Activated naive CD8-positive, alpha-beta T cell (primary cell): ENCODE data around the gene CCDC192.

ENCODE experiments used
- H3K27ac Mint-ChIP-seq: one replicate; pipeline ENCODE4 v1.8.0; 2021; ENCODE audit warnings: mixed read lengths
- H3K27me3 Mint-ChIP-seq: one replicate; pipeline ENCODE4 v1.8.0; 2021; ENCODE audit warnings: mixed read lengths
- H3K36me3 Mint-ChIP-seq: one replicate; pipeline ENCODE4 v1.8.0; 2021; ENCODE audit warnings: mixed read lengths
- H3K4me1 Mint-ChIP-seq: one replicate; pipeline ENCODE4 v1.8.0; 2021; ENCODE audit warnings: low read depth, mixed read lengths
- H3K4me3 Mint-ChIP-seq: one replicate; pipeline ENCODE4 v1.8.0; 2021; ENCODE audit warnings: mild to moderate bottlenecking, mixed read lengths
- H3K9me3 Mint-ChIP-seq: one replicate; pipeline ENCODE4 v1.8.0; 2021; ENCODE audit warnings: low read depth, mixed read lengths

Gene CCDC192

GRCh38 chr5:127970081-127970480 lies 266.9 kb downstream of the CCDC192 start:
- Mint-ChIP-seq H3K9me3 (peaks cover 7% of the 10 kb centered on the region), H3K36me3 (peaks cover 34% of the 10 kb centered on the region), H3K27me3 (no peaks in the 10 kb centered on the region), H3K4me1 (no peaks in the 10 kb centered on the region), H3K27ac (no peak overlapping the region), H3K4me3 (no peak overlapping the region)

- H3K36me3 Mint-ChIP-seq, result peaks cover 31% of the 10 kb centered on the region
- H3K27ac Mint-ChIP-seq, result no peak overlapping the region
- no peaks in the 10 kb centered on the region for H3K4me1 Mint-ChIP-seq
- H3K9me3 Mint-ChIP-seq, result peaks cover 3% of the 10 kb centered on the region
- H3K27me3 Mint-ChIP-seq, result no peaks in the 10 kb centered on the region
- H3K4me3 Mint-ChIP-seq, result no peak overlapping the region
Measured at GRCh38 chr5:127970854-127971425, 267.7 kb downstream of the CCDC192 start.

DNA sequence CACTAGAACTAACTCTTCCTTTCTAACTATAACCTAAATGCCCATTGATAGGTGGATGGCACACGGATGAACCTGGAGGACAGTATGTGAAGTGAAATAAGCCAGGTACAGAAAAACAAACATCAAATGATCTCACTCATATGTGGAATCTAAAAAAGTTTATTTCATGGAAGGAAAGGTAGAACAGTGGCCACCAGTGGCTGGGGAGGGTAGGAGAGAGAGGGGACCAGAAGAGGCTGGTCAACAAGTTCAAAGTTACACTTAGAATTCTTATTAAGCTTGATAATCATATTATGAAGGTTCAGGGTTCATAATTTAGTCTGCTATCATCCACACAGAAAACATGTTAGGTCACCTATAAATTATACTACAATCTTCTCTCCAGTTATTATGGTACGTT lies 272.8 kb downstream of the CCDC192 start:
- Mint-ChIP-seq H3K4me1 (no peaks in the 10 kb centered on the region), H3K36me3 (peaks cover 16% of the 10 kb centered on the region), H3K27ac (no peak overlapping the region), H3K4me3 (no peak overlapping the region), H3K27me3 (no peaks in the 10 kb centered on the region), H3K9me3 (peaks cover 3% of the 10 kb centered on the region)

- H3K27ac Mint-ChIP-seq, result no peak overlapping the region
- no peaks in the 10 kb centered on the region for H3K4me1 Mint-ChIP-seq
- H3K9me3 Mint-ChIP-seq, result peaks cover 3% of the 10 kb centered on the region
- no peaks in the 10 kb centered on the region for H3K27me3 Mint-ChIP-seq
- peaks cover 16% of the 10 kb centered on the region for H3K36me3 Mint-ChIP-seq
- no peak overlapping the region for H3K4me3 Mint-ChIP-seq
Measured at GRCh38 chr5:127976525-127976924, 273.3 kb downstream of the CCDC192 start.

- Mint-ChIP-seq H3K9me3 (peaks cover 3% of the 10 kb centered on the region), H3K4me1 (no peaks in the 10 kb centered on the region), H3K36me3 (peaks cover 17% of the 10 kb centered on the region), H3K27ac (no peak overlapping the region), H3K4me3 (no peak overlapping the region), H3K27me3 (no peaks in the 10 kb centered on the region)
Measured at GRCh38 chr5:127976991-127977717, 274.0 kb downstream of the CCDC192 start.

DNA sequence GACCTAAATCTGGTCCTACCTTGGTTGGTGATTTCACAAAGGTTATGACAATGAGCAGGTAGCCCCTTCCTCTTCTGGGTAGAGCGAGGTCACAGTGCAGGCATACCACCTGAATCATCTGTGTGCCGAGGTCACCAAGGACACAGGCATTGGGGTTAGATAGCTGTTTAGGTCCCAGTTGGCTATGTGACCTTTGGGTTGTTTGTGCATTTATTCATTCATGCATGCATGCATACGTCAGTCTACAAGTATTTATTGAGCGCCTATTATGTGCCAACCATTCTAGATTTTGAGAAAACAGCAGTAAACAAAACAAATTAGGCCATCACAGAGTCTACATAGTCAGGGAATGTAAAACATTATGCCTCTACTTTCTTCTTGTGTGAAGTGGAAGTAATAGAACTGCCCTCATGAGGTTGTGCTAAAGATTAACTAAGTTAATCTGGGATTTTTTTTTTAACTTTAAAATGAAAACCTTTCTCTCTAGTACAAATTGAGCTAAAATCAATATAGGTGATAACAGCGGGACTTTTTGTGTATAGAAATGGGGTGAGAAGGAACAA lies 275.6 kb downstream of the CCDC192 start:
- Mint-ChIP-seq H3K36me3 (peaks cover 16% of the 10 kb centered on the region), H3K9me3 (no peaks in the 10 kb centered on the region), H3K27me3 (no peaks in the 10 kb centered on the region), H3K4me1 (no peaks in the 10 kb centered on the region), H3K27ac (no peak overlapping the region), H3K4me3 (no peak overlapping the region)

GRCh38 chr5:127979475-127979874 lies 276.3 kb downstream of the CCDC192 start:
- Mint-ChIP-seq H3K9me3 (no peaks in the 10 kb centered on the region), H3K36me3 (peaks cover 16% of the 10 kb centered on the region), H3K27me3 (no peaks in the 10 kb centered on the region), H3K27ac (no peak overlapping the region), H3K4me1 (no peaks in the 10 kb centered on the region), H3K4me3 (no peak overlapping the region)

DNA sequence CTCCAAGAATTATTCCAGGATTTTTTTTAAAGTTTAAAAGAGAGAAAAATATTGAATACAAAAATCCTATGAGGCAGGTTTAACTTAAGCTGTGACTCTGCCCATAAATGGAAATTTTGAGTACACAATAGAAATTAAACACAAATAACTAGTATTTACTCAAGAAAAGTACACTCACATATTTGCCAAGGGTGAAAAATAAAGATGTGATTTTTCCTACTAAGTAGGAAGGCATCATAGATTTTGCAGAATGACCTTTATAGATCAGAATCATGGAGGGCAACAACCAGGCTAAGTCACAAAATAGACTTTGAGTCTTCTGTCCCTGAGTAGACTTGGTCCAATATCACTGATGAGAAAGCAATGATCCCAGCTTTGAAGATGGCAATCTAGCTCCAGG lies 277.7 kb downstream of the CCDC192 start:
- Mint-ChIP-seq H3K27ac (no peak overlapping the region), H3K27me3 (no peaks in the 10 kb centered on the region), H3K4me1 (no peaks in the 10 kb centered on the region), H3K4me3 (no peak overlapping the region), H3K9me3 (no peaks in the 10 kb centered on the region), H3K36me3 (peaks cover 15% of the 10 kb centered on the region)

- Mint-ChIP-seq H3K4me3 (no peak overlapping the region), H3K36me3 (peaks cover 15% of the 10 kb centered on the region), H3K27ac (no peak overlapping the region), H3K9me3 (peaks cover 2% of the 10 kb centered on the region), H3K4me1 (no peaks in the 10 kb centered on the region), H3K27me3 (no peaks in the 10 kb centered on the region)
Measured at GRCh38 chr5:127981498-127981897, 278.3 kb downstream of the CCDC192 start.

DNA sequence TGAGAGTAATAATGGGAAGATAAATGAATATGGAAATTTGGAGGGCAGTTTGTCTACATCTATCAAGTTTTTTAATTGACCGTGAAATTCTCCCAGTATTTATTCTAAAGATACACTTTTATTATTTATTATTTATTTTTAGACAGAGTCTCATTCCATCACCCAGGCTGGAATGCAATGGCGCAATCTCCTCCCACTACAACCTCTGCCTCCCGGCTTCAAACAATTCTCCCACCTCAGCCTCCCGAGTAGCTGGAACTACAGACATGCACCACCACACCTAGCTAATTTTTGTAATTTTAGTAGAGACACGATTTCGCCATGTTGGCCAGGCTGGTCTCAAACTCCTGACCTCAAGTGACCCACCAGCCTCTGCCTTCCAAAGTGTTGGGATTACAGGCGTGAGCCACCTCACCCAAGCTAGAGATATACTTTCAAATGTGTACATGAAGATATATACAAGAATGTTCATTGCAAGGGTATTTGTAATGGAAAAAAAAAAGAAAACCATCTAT lies 282.7 kb downstream of the CCDC192 start:
- Mint-ChIP-seq H3K4me1 (no peaks in the 10 kb centered on the region), H3K4me3 (no peak overlapping the region), H3K36me3 (peaks cover 22% of the 10 kb centered on the region), H3K27me3 (no peaks in the 10 kb centered on the region), H3K9me3 (peaks cover 4% of the 10 kb centered on the region), H3K27ac (no peak overlapping the region)

- H3K9me3 Mint-ChIP-seq, result peaks cover 6% of the 10 kb centered on the region
- peak overlapping the region; percentile 19 for H3K27ac Mint-ChIP-seq
Measured at GRCh38 chr5:127987354-127988145, 284.4 kb downstream of the CCDC192 start.

DNA sequence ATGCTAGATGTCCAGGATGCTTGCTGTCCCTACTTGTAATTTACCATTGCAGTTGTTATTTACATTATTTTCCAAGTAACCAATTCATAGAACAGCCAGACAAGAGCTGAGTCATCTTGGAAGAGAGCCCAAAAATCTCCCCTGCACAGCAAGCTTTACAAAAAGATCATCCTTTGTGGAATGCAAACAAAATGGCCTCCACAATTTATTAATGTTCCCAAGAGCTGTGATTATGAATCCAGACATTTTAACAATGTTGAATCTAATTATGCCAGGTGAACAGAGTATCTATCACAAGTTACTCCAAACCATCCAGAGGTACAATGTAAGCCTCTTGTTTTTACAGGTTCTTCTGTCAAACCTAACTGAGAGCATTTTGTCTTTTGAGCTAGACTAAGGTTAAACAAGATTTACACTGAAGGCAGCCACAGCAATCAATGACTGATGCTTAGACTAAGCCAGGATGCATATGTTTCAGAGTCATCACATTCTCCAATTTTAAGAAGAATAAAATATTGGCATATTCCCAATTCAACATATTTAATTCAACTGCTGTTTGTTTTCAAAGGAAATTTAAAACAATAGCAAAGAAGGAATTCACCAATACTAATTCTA lies 285.1 kb downstream of the CCDC192 start:
- peaks cover 9% of the 10 kb centered on the region for H3K9me3 Mint-ChIP-seq
- no peaks in the 10 kb centered on the region for H3K27me3 Mint-ChIP-seq
- no peaks in the 10 kb centered on the region for H3K4me1 Mint-ChIP-seq
- H3K27ac Mint-ChIP-seq, result no peak overlapping the region
- peaks cover 23% of the 10 kb centered on the region for H3K36me3 Mint-ChIP-seq
- H3K4me3 Mint-ChIP-seq, result no peak overlapping the region

More at GRCh38 chr5:127987354-127988145, 284.4 kb downstream of the CCDC192 start:
- Mint-ChIP-seq H3K4me3 (no peak overlapping the region), H3K27me3 (no peaks in the 10 kb centered on the region), H3K36me3 (peaks cover 26% of the 10 kb centered on the region), H3K4me1 (no peaks in the 10 kb centered on the region)
